CD1c-positive myeloid dendritic cell (primary cell): ENCODE results near the gene HS6ST3.
"Not testable (repeated sequence)": the region's sequence is repeated elsewhere in the genome, so short reads cannot be mapped to it uniquely, and the experiment has no call there.

Experiments used
- DNase-seq: peaks from one replicate; pipeline ENCODE4 v3.0.0-alpha.2; 2016; ENCODE audit errors: extremely low spot score

HS6ST3 gene

GRCh38 chr13:96728463-96728862 lies 638.6 kb downstream of the HS6ST3 start:
- DNase-seq, result no peak

- DNase-seq, result no peak
Measured at GRCh38 chr13:96730676-96731075, 640.8 kb downstream of the HS6ST3 start.

- no peak for DNase-seq
Measured at GRCh38 chr13:96734499-96734898, 644.6 kb downstream of the HS6ST3 start.

GRCh38 chr13:96741779-96742178 lies 651.9 kb downstream of the HS6ST3 start:
- no peak for DNase-seq

- no peak for DNase-seq
Measured at GRCh38 chr13:96743296-96744089, 653.6 kb downstream of the HS6ST3 start.

- DNase-seq, result no peak
Measured at GRCh38 chr13:96744367-96745331, 654.7 kb downstream of the HS6ST3 start.

GRCh38 chr13:96746886-96747285 lies 657.0 kb downstream of the HS6ST3 start:
- no peak for DNase-seq

- no peak for DNase-seq
Measured at GRCh38 chr13:96749825-96750224, 659.9 kb downstream of the HS6ST3 start.

GRCh38 chr13:96751089-96751488 lies 661.2 kb downstream of the HS6ST3 start:
- no peak for DNase-seq

- DNase-seq, result no peak
Measured at GRCh38 chr13:96762876-96763275, 673.0 kb downstream of the HS6ST3 start.

GRCh38 chr13:96766306-96766705 lies 676.4 kb downstream of the HS6ST3 start:
- DNase-seq, result no peak

- DNase-seq, result no peak
Measured at GRCh38 chr13:96768524-96768923, 678.6 kb downstream of the HS6ST3 start.

- DNase-seq, result no peak
Measured at GRCh38 chr13:96769874-96770273, 680.0 kb downstream of the HS6ST3 start.

GRCh38 chr13:96771486-96772367 lies 681.8 kb downstream of the HS6ST3 start:
- no peak for DNase-seq

GRCh38 chr13:96772426-96772825 lies 682.5 kb downstream of the HS6ST3 start:
- DNase-seq, result no peak

- DNase-seq, result not testable (repeated sequence)
Measured at GRCh38 chr13:96778302-96778701, 688.4 kb downstream of the HS6ST3 start.

- DNase-seq, result no peak
Measured at GRCh38 chr13:96779691-96780090, 689.8 kb downstream of the HS6ST3 start.

- DNase-seq, result no peak
Measured at GRCh38 chr13:96780105-96780504, 690.2 kb downstream of the HS6ST3 start.

- no peak for DNase-seq
Measured at GRCh38 chr13:96781141-96781540, 691.2 kb downstream of the HS6ST3 start.

- no peak for DNase-seq
Measured at GRCh38 chr13:96782186-96782585, 692.3 kb downstream of the HS6ST3 start.

GRCh38 chr13:96783057-96783456 lies 693.1 kb downstream of the HS6ST3 start:
- DNase-seq, result no peak

- DNase-seq, result no peak
Measured at GRCh38 chr13:96783511-96783910, 693.6 kb downstream of the HS6ST3 start.
